PC-9 (cell line): ENCODE data around the gene FAXC. TPM values are rescaled to one million over a fixed set of nuclear protein-coding genes. Genes with fewer than 3 reads are reported as not detected.

Experiments used
- BruUV-seq: library from RNA; stranded (reverse); fragments of 400-500 nt; replicated peaks from 2 replicates; lab custom pipeline; 2021; lab: Mats Ljungman, UMichigan
- CTCF ChIA-PET: fragments of 300-600 bp; sonication (Branson Sonifier 250); formaldehyde crosslinking; loops from one replicate; lab custom pipeline; 2022; ENCODE audit warnings: antibody characterized with exemption; lab: Charles Lee
- POLR2A ChIA-PET: fragments of 300-600 bp; sonication (Branson Sonifier 250); formaldehyde crosslinking; loops from one replicate; lab custom pipeline; 2022; ENCODE audit warnings: antibody characterized with exemption; ENCODE audit not compliant: unreplicated experiment; lab: Charles Lee
- DNase-seq, 2 experiments: peaks; one replicate each; pipeline versions ENCODE4 v3.0.0 to v3.0.0-alpha.2; 2015 to 2022; ENCODE audit warnings: mixed read lengths in 1 of 2
- H2AFZ ChIP-seq: fragments of 200-600 bp; sonication (generic); 2 replicates; pipeline ENCODE4 v1.8.1; 2017; ENCODE audit warnings: antibody characterized with exemption
- H3F3A ChIP-seq: fragments of 200-600 bp; sonication (generic); 2 replicates; pipeline ENCODE4 v1.8.1; 2017; ENCODE audit warnings: antibody characterized with exemption, mild to moderate bottlenecking, low read depth; ENCODE audit not compliant: insufficient read depth
- H3K27ac ChIP-seq: fragments of 200-600 bp; sonication (generic); 2 replicates; pipeline ENCODE4 v1.6.1; 2016; ENCODE audit warnings: mixed run types
- H3K27me3 ChIP-seq: fragments of 200-600 bp; sonication (generic); 2 replicates; pipeline ENCODE4 v1.6.1; 2016; ENCODE audit warnings: low read depth, mixed run types; ENCODE audit not compliant: insufficient read depth
- H3K36me3 ChIP-seq: fragments of 200-600 bp; sonication (generic); 2 replicates; pipeline ENCODE4 v1.6.1; 2016; ENCODE audit warnings: low read depth, mixed run types
- H3K4me1 ChIP-seq: fragments of 200-600 bp; sonication (generic); replicated peaks from 2 replicates; pipeline ENCODE4 v1.6.1; 2016; ENCODE audit warnings: mixed run types; ENCODE audit not compliant: insufficient read depth
- H3K4me2 ChIP-seq: fragments of 200-600 bp; sonication (generic); 2 replicates; pipeline ENCODE4 v1.6.1; 2017; ENCODE audit warnings: mixed run types
- H3K4me3 ChIP-seq: fragments of 200-600 bp; sonication (generic); 2 replicates; pipeline ENCODE4 v1.6.1; 2016; ENCODE audit warnings: mixed run types
- H3K79me2 ChIP-seq: fragments of 200-600 bp; sonication (generic); 2 replicates; pipeline ENCODE4 v1.6.1; 2017; ENCODE audit warnings: low read depth, mixed run types
- H3K9me2 ChIP-seq: fragments of 200-600 bp; sonication (generic); 2 replicates; pipeline ENCODE4 v1.8.1; 2017; ENCODE audit warnings: mild to moderate bottlenecking; ENCODE audit not compliant: insufficient read depth
- H3K9me3 ChIP-seq: fragments of 200-600 bp; sonication (generic); 2 replicates; pipeline ENCODE4 v1.8.1; 2016; ENCODE audit warnings: low read depth; ENCODE audit not compliant: insufficient read depth
- H4K20me1 ChIP-seq: fragments of 200-600 bp; sonication (generic); 2 replicates; pipeline ENCODE4 v1.8.1; 2017; ENCODE audit not compliant: insufficient read depth
- EZH2 ChIP-seq: fragments of 200-600 bp; sonication (generic); IDR thresholded peaks from 2 replicates; pipeline ENCODE4 v1.8.0; 2017; ENCODE audit warnings: antibody characterized with exemption, low read depth
- intact Hi-C: fragments of 100-400 bp; cut with micrococcal nuclease; formaldehyde crosslinking; loops from one replicate; pipeline ENCODE4 v1.10.0; 2022; ENCODE audit not compliant: unreplicated experiment
- total RNA-seq: library from RNA; stranded (reverse); gene quantifications from 2 replicates; pipeline ENCODE4 v1.2.3, GENCODE V29; 2021
- TF ChIP-seq, protein P1 (sequence below): fragments of 200-600 bp; sonication (generic); conservative IDR thresholded peaks from 2 replicates; pipeline ENCODE4 v1.6.1; 2017; ENCODE audit warnings: mixed run types, antibody characterized with exemption, mild to moderate bottlenecking, moderate library complexity

Gene FAXC
- total RNA-seq, 1 experiment from 2014 or later, result 3.3 TPM

- Histone ChIP-seq H3K79me2 (no peaks in the 10 kb centered on the region), H3F3A (no peaks in the 10 kb centered on the region)
- no TSS peak for BruUV-seq
Measured at GRCh38 chr6:99225172-99225571, 124.3 kb downstream of the FAXC start.

More at GRCh38 chr6:99225172-99225571, 124.3 kb downstream of the FAXC start:
- DNase-seq, result no peak
- H3K4me2 ChIP-seq, result no peak overlapping the region
- no peaks in the 10 kb centered on the region for H3K4me1 ChIP-seq
- no peaks in the 10 kb centered on the region for H3K27me3 ChIP-seq
- ChIA-PET CTCF (no interaction called here), POLR2A (no interaction called here)
- H2AFZ ChIP-seq, result no peak overlapping the region
- H4K20me1 ChIP-seq, result no peaks in the 10 kb centered on the region
- no peak overlapping the region for H3K4me3 ChIP-seq
- no peaks in the 10 kb centered on the region for H3K9me2 ChIP-seq
- TF ChIP-seq, protein P1, sequence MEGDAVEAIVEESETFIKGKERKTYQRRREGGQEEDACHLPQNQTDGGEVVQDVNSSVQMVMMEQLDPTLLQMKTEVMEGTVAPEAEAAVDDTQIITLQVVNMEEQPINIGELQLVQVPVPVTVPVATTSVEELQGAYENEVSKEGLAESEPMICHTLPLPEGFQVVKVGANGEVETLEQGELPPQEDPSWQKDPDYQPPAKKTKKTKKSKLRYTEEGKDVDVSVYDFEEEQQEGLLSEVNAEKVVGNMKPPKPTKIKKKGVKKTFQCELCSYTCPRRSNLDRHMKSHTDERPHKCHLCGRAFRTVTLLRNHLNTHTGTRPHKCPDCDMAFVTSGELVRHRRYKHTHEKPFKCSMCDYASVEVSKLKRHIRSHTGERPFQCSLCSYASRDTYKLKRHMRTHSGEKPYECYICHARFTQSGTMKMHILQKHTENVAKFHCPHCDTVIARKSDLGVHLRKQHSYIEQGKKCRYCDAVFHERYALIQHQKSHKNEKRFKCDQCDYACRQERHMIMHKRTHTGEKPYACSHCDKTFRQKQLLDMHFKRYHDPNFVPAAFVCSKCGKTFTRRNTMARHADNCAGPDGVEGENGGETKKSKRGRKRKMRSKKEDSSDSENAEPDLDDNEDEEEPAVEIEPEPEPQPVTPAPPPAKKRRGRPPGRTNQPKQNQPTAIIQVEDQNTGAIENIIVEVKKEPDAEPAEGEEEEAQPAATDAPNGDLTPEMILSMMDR, result no peak
- TF ChIP-seq EZH2, result no peak
- H3K9me3 ChIP-seq, result no peaks in the 10 kb centered on the region
- H3K27ac ChIP-seq, result no peak overlapping the region
- intact Hi-C loops, result no loop called here
- H3K36me3 ChIP-seq, result no peaks in the 10 kb centered on the region

Other genes starting within 250 kb of the FAXC start
- 10.9 and 14.4 TPM in 2 replicates for gene COQ3, start 44.5 kb upstream of the FAXC start, total RNA-seq
- gene PNISR, start 75.6 kb upstream of the FAXC start, total RNA-seq, result 104 and 110 TPM in 2 replicates
- gene USP45, start 165.7 kb upstream of the FAXC start, total RNA-seq, result 9.7 and 9.9 TPM in 2 replicates
- gene CCNC, start 219.0 kb upstream of the FAXC start, total RNA-seq, result 62.2 and 83.7 TPM in 2 replicates